ENCODE measurements around the gene TNFRSF4.

DNA sequence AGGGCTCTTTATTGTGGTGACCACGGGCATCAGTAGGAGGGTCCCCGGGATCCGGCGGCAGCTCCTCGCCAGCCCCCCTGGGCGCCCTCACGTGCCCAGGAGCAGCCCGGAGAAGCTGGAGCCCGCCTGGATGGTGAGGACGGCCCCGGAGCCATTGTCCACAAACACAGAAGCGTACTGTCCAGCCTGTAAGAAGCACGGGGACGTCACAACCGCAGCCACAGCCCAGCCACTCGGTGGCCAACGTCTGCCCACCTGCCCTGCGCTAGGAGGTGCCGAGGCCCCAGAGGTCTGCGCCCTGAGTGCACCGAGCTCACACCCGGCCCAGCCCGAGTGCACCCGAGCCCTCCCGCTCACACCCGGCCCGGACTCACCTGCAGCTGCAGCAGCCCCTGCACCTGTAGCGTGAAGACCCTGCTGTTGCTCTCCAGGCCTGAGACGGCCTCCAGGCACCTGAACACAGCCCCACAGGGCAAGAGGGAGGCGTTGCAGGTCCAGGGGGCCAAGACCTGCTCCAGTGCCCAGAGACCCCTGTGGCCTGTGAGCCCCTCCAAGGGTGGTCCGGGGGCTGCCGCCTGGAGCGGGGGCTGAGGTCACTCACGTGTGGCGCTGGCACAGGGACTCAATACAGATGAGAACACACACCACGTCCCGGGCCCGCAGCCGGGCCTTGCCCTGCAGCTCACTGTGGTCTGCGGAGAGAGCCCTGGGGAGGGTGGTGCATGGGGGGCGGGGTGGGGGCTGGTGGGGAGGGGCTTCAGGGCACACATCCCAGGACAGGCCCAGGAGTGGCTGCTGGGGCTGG is 28.7 kb upstream of the TNFRSF4 start:
- TF ChIP-seq, protein P1, sequence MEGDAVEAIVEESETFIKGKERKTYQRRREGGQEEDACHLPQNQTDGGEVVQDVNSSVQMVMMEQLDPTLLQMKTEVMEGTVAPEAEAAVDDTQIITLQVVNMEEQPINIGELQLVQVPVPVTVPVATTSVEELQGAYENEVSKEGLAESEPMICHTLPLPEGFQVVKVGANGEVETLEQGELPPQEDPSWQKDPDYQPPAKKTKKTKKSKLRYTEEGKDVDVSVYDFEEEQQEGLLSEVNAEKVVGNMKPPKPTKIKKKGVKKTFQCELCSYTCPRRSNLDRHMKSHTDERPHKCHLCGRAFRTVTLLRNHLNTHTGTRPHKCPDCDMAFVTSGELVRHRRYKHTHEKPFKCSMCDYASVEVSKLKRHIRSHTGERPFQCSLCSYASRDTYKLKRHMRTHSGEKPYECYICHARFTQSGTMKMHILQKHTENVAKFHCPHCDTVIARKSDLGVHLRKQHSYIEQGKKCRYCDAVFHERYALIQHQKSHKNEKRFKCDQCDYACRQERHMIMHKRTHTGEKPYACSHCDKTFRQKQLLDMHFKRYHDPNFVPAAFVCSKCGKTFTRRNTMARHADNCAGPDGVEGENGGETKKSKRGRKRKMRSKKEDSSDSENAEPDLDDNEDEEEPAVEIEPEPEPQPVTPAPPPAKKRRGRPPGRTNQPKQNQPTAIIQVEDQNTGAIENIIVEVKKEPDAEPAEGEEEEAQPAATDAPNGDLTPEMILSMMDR (conservative IDR thresholded peaks at IDR 0.05) = no peak
- no peak for TF ChIP-seq ZFX (IDR thresholded peaks at IDR 0.05)
